NCI-H1436 (cell line): Measurements from ENCODE around the gene BCAP29.
"Not testable (repeated sequence)": the region's sequence is repeated elsewhere in the genome, so short reads cannot be mapped to it uniquely, and the experiment has no call there.

Experiments
- DNase-seq: peaks from one replicate; lab custom pipeline; 2025; lab: John Stamatoyannopoulos, UW

Gene BCAP29

GRCh38 chr7:107627002-107627401, 47.0 kb downstream of the BCAP29 start:
- no peak for DNase-seq

GRCh38 chr7:107628461-107629064, 48.5 kb downstream of the BCAP29 start:
- no peak for DNase-seq

DNA sequence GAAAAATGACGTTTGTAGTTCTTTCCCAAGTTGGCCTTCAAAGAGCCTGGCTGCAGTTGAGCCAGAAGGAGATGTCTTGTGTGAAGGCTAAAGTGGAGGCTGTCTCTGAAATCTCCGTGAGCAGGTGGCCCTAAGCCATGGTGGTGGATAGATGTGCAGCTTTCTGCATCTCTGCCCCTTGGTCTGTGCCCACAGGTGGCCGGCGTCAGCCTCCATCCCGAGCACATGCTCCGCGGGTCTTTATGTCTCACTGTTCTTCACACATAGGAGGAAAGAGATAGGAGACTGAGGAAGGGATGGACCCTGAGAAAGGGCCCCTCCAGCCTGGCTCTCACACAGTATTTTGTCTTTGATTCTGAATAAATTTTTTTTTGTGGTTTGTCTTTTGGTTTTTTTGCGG, 50.3 kb downstream of the BCAP29 start:
- DNase-seq = no peak

- DNase-seq = no peak
Observed at GRCh38 chr7:107631588-107632491, 51.8 kb downstream of the BCAP29 start.

GRCh38 chr7:107632492-107632865, 52.4 kb downstream of the BCAP29 start:
- DNase-seq = no peak

- no peak for DNase-seq
Observed at GRCh38 chr7:107638594-107638993, 58.5 kb downstream of the BCAP29 start.

DNA sequence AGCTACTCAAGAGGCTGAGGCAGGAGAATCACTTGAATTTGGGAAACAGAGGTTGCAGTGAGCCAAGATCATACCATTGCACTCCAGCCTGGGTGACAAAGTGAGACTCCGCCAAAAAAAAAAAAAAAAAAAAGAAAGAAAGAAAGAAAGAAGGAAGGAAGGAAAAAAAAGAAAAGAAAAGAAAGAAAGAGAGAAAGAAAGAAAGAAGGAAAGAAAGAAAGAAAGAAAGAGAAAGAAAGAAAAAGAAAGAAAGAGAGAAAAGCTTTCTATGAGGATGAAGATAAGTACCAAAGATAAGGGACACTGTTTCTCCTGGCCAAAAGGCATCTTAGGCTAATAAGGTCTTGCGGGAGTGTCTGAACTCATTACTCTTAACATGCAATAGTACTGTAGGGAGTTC, 59.0 kb downstream of the BCAP29 start:
- not testable (repeated sequence) for DNase-seq

- no peak for DNase-seq
Observed at GRCh38 chr7:107641676-107642075, 61.6 kb downstream of the BCAP29 start.

GRCh38 chr7:107642501-107642900, 62.5 kb downstream of the BCAP29 start:
- no peak for DNase-seq

DNA sequence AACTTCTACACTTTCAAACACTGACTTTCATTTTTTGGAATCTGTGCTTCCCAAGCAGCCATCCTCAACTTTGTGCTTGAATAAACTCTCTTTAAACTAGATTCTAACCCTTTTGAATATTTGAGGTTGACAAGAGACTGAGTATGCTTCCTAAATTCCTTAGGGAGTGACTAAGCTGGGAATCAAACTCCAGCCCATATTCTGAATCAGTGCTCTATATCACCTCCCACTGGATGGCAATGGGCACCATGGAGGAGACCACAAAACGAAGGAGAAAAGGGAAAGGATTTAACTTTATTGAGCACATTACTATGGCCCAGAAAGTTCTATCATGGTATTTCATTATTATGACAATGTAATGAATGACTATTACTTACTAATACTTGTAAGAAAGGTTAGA, 63.4 kb downstream of the BCAP29 start:
- DNase-seq = no peak

- no peak for DNase-seq
Observed at GRCh38 chr7:107643938-107644308, 63.9 kb downstream of the BCAP29 start.

- no peak for DNase-seq
Observed at GRCh38 chr7:107644309-107644974, 64.4 kb downstream of the BCAP29 start.

- DNase-seq = no peak
Observed at GRCh38 chr7:107652642-107653041, 72.6 kb downstream of the BCAP29 start.

GRCh38 chr7:107658467-107658866, 78.4 kb downstream of the BCAP29 start:
- no peak for DNase-seq

- no peak for DNase-seq
Observed at GRCh38 chr7:107659666-107660065, 79.6 kb downstream of the BCAP29 start.

GRCh38 chr7:107660381-107661080, 80.5 kb downstream of the BCAP29 start, which contains the start of gene SLC26A4:
Gene SLC26A4, plus strand, starts transcription at chr7:107660828. Its CDS starts 814 bp downstream, at chr7:107661642.
- no peak for DNase-seq

- peak; percentile 27 for DNase-seq
Observed at GRCh38 chr7:107661081-107661864, 81.2 kb downstream of the BCAP29 start.

DNA sequence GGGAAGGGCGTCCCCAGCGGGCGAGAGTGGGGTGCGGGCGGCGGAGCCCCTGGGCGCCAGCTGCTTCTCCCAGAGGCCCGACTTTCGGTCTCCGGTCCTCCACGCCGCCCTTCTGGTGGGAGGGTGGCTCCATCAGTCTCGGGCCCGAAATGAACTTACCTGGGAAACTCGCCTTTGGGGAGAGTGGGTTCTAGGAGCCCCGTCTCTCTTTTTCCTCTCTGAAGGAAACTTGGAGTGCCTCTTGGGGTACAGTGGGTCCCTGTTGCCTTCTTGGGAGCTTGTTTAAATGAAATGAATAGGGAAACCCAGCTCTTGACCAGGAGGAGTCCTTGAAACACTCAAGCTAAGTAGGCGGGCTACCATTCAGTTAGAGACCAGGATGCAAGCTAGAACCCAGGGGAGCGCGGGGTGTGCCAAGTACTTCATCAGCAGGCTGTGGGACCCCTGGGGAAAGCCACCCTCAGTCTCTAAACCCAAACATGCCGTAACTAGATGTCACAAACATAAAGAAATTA, 81.9 kb downstream of the BCAP29 start:
- no peak for DNase-seq

DNA sequence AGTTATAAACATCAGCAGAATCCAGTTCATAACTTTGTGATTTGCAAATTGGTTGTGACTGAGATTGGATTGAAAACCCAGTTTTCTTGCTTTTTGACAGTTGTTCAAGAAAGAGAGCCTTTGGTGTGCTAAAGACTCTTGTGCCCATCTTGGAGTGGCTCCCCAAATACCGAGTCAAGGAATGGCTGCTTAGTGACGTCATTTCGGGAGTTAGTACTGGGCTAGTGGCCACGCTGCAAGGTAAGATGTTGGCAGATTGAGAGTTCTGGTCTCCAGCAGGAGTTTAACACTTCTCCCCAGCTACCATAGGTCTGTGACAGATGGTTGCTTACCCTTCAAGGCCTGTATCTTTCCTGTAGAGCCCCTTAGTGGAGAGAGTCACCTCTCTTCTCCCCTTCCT, 83.2 kb downstream of the BCAP29 start:
- DNase-seq = no peak

- DNase-seq = no peak
Observed at GRCh38 chr7:107666790-107667189, 86.7 kb downstream of the BCAP29 start.

DNA sequence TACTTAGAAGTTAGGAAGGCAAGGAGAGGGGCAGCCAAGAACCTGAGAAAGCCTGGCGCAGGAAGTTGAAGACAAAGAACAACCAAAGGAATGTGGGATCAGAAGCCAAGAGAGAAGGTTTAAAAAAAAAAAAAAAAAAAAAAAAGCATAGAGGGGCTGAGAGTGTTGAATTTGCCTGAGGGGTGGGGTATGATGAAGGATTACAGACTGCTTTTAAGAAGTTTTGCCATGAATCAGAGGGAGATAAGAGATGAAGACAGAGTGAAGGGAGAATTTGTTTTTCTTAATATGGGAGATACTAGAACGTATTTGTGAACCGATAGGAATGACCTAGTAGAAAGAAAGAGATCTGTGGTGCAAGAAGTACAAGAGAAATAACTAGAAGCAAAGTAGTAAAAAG, 87.3 kb downstream of the BCAP29 start:
- DNase-seq = no peak
